HG03378 (cell line): Measurements from ENCODE around the gene EPHA2.

Source experiments
- ATAC-seq: cut with Tn5 transposase; IDR thresholded peaks from one replicate; pipeline ENCODE4 v1.9.1; 2021; ENCODE audit warnings: mild to moderate bottlenecking, moderate library complexity; ENCODE audit not compliant: unreplicated experiment

The EPHA2 gene

DNA sequence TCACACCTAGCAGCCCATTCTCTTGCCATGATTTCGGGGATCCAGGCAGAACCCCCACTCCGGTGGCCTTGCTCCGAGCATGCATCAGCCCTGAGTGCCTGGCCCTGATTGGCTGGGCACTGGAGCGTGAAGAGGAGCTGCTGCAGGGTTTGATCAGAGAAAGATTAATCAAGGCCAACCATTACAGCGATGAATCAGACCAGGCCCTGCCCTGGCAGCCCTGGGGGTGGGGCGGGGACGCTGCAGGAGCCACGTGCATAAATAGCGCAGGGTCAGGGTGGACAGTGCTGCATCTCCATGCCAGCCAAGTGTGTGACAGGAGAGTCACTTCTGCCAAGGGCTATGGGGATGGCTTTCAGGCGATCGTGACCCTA is 79.0 kb downstream of the EPHA2 start:
- ATAC-seq, result no peak

DNA sequence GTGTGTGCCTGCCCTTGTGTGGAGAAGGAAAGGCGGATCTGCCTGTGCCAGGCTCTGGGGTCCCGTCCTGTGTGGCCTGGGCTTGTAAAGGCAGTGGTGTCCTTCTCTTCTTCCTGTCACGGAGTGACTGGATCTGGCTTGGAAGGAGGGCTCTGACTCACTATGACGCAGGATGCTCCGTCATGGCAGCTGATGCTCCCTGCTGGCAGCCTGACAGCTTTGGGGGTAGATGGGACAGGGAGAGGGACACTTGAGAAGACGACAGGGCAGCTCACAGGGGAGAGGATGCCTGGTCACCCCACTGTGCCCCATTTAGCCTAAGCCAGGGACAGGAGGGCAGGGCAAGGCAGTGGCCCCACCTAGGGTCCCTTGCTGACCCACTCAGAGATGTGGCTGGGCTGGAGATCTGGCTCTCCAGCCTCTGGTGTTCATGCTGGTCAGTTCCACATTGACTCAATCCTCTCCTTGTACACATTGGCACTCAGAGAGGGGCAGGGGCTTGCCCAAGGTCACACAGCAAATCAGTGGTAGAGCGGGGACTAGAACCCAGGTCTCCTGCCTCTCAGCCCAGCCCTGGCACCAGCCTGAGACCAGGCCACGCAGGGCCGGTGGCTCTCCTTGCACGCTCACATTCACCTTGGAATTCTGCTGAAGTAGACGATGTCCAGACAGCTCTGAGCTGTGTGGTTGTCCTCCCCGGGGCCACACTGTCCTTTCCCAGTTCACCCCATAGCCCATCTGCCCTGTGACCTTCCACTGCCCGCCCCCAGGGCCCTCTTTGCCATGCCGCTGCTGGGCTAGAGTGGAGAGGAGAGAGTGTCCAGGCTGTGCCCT is 79.6 kb downstream of the EPHA2 start:
- no peak for ATAC-seq

DNA sequence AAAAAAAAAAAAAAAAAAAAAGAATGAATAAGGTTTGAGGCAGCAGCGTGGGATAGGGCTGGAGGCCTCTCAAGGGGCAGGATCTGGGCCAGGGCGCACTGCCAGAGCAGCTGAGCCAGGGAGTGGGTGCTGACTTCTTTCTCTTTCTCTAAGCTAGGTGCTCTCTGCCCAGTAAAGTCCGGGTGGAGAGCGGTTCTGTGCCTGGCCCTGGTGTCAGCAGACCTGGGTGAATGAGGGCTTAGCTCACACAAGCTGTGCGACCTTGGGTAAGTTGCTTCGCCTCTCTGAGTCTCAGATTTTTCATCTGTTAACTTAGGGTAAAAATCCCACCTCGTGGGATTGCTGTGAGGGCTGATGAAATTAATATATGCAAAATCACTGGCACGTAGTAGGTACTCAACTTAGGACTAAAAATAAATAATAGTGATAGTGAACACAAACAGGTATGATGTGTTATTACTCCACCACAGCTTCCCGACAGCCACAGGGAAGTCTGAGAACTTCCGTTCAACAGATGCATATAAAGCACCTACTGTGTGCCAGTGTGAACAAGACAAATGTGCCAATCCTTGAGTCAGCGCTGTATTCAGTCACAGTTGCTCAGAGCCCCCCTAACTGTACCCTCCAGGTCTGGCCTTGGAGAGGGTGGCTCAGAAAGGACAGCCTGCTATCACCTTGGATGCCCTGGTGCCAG is 80.4 kb downstream of the EPHA2 start:
- ATAC-seq, result no peak
